Measurements from ENCODE around the gene ABHD6. TPM values are rescaled to one million over a fixed set of nuclear protein-coding genes. Genes with fewer than 3 reads are reported as not detected.
A peak's percentile ranks its signal among the peaks of the same experiment; 100 is the strongest.
"Not testable (repeated sequence)": the region's sequence is repeated elsewhere in the genome, so short reads cannot be mapped to it uniquely, and the experiment has no call there.

The ABHD6 gene
- total and polyA plus RNA-seq, 7 donors: 1.7 to 7.2 (median 5.0) TPM

DNA sequence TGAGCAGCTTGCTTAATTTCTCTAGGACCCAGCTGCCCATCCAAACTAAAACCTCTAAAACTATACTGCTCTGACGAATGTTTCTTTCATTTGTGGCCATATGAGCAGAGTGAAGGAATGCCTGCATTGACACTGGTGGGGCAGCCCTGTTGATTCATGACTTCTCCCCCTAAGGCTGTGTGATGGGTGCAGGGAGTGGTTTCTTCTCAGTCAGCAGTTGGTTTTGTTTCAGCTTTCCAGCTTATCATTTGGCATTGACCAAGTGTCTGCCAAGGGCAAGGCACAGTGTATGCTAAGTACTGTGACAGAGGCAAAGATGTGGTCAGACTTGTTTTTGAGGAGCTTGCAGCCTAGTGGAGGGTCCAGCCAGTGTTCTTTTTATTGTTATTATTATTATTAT, 4.7 kb downstream of the ABHD6 start:
- intact Hi-C loops (cut with DNase I): no loop called here
- H3K36me3 ChIP-seq (ENCODE audit: insufficient read depth in 1 of 2, low read depth in 1 of 2): no peaks in the 10 kb centered on the region
- H3K4me3 ChIP-seq: no peak overlapping the region
- no peak overlapping the region for H3K27ac ChIP-seq
- no peaks in the 10 kb centered on the region for H3K27me3 ChIP-seq (ENCODE audit: insufficient read depth in 3 of 3, low read length in 2 of 3)
- WGBS, 3 donors: 62 to 65% (median 62%) methylated on average over 1 of the region's 1 CpG
- no peaks in the 10 kb centered on the region for H3K9me3 ChIP-seq
- peaks cover 7% of the 10 kb centered on the region for H3K4me1 ChIP-seq
- no peak for DNase-seq
- TF ChIP-seq, protein P1, sequence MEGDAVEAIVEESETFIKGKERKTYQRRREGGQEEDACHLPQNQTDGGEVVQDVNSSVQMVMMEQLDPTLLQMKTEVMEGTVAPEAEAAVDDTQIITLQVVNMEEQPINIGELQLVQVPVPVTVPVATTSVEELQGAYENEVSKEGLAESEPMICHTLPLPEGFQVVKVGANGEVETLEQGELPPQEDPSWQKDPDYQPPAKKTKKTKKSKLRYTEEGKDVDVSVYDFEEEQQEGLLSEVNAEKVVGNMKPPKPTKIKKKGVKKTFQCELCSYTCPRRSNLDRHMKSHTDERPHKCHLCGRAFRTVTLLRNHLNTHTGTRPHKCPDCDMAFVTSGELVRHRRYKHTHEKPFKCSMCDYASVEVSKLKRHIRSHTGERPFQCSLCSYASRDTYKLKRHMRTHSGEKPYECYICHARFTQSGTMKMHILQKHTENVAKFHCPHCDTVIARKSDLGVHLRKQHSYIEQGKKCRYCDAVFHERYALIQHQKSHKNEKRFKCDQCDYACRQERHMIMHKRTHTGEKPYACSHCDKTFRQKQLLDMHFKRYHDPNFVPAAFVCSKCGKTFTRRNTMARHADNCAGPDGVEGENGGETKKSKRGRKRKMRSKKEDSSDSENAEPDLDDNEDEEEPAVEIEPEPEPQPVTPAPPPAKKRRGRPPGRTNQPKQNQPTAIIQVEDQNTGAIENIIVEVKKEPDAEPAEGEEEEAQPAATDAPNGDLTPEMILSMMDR (IDR thresholded peaks at IDR 0.05): no peak
- no peak for ATAC-seq

DNA sequence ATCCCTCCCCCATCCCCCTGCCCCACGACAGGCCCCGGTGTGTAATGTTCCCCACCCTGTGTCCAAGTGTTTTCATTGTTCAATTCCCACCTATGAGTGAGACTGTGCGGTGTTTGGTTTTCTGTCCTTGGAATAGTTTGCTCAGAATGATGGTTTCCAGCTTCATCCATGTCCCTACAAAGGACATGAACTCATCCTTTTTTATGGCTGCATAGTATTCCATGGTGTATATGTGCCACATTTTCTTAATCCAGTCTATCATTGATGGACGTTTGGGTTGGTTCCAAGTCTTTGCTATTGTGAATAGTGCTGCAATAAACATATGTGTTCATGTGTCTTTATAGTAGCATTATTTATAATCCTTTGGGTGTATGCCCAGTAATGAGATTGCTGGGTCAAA, 5.3 kb downstream of the ABHD6 start:
- DNase-seq; H3K4me3 ChIP-seq; ATAC-seq; H3K4me1 ChIP-seq; H3K9me3 ChIP-seq; H3K36me3 ChIP-seq (ENCODE audit: insufficient read depth in 1 of 2, low read depth in 1 of 2); intact Hi-C loops (cut with DNase I); H3K27ac ChIP-seq; H3K27me3 ChIP-seq (ENCODE audit: insufficient read depth in 3 of 3, low read length in 2 of 3): not testable (repeated sequence)
- WGBS, 3 donors: 74 to 85% (median 83%) methylated on average over 4 of the region's 4 CpGs

GRCh38 chr3:58243976-58244585, 6.5 kb downstream of the ABHD6 start:
- H3K4me1 ChIP-seq: no peaks in the 10 kb centered on the region
- H3K27me3 ChIP-seq (ENCODE audit: insufficient read depth in 3 of 3, low read length in 2 of 3): no peaks in the 10 kb centered on the region
- 89 to 91% (median 91%) methylated on average over 6 of the region's 6 CpGs for WGBS, 3 donors
- ATAC-seq (no peak), DNase-seq (no peak)
- H3K36me3 ChIP-seq (ENCODE audit: insufficient read depth in 1 of 2, low read depth in 1 of 2): no peaks in the 10 kb centered on the region
- TF ChIP-seq, protein P1 (IDR thresholded peaks at IDR 0.05): no peak
- intact Hi-C loops (cut with DNase I): no loop called here
- no peak overlapping the region for H3K27ac ChIP-seq
- H3K9me3 ChIP-seq: no peaks in the 10 kb centered on the region
- no peak overlapping the region for H3K4me3 ChIP-seq

GRCh38 chr3:58246148-58247047, 8.8 kb downstream of the ABHD6 start:
- Histone ChIP-seq H3K27me3 (ENCODE audit: insufficient read depth in 3 of 3, low read length in 2 of 3) (no peaks in the 10 kb centered on the region), H3K36me3 (ENCODE audit: insufficient read depth in 1 of 2, low read depth in 1 of 2) (no peaks in the 10 kb centered on the region), H3K4me3 (no peak overlapping the region), H3K27ac (no peak overlapping the region), H3K4me1 (no peaks in the 10 kb centered on the region), H3K9me3 (no peaks in the 10 kb centered on the region)
- WGBS, 3 donors: 69 to 83% (median 73%) methylated on average over 8 of the region's 8 CpGs
- TF ChIP-seq, protein P1 (IDR thresholded peaks at IDR 0.05): no peak
- no peak for DNase-seq
- intact Hi-C loops (cut with DNase I): no loop called here
- peak in 2 of 4 donors; percentile 64 to 75 for ATAC-seq

DNA sequence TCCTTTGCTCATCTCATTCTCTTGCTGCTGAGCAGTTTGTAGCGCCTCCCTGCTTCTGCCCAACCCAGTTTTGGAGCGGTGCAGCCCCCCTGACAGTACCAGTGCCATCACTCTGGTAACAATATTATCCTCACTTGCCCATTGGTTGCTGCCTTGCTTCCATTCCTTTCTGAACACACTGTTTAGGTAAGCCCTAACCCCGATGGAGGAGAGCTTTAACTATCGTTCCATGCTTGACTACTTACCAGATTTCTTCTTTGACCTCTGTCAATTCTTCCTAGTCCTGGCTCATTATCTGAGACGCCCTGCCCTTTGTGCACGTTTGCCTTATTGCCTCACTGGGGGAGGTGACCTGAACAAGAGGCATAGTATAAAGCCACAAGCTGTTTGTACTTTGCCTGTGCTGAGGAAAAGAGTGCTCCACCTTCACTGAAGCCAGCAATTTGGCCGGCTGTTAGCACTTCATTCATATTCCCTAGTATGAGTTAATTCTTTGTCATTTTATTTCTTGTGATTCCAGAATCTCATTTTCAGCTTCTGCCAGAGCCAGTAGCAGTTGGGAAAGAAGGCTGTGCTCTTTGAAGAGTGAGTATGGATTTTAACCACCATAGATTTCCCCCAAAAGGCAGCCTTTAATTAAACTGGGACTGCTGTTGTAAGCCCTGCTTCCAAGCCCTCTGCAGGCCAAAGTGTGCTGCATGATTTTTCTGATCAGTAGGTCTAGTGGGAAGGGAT, 11.9 kb downstream of the ABHD6 start:
- no peak overlapping the region for H3K27ac ChIP-seq
- TF ChIP-seq, protein P1 (IDR thresholded peaks at IDR 0.05): no peak
- no peak overlapping the region for H3K4me3 ChIP-seq
- intact Hi-C loops (cut with DNase I): no loop called here
- H3K36me3 ChIP-seq (ENCODE audit: insufficient read depth in 1 of 2, low read depth in 1 of 2): no peaks in the 10 kb centered on the region
- no peak for DNase-seq
- 57 to 63% (median 60%) methylated on average over 7 of the region's 7 CpGs for WGBS, 3 donors
- H3K27me3 ChIP-seq (ENCODE audit: insufficient read depth in 3 of 3, low read length in 2 of 3): no peaks in the 10 kb centered on the region
- no peaks in the 10 kb centered on the region for H3K4me1 ChIP-seq
- no peak for ATAC-seq
- no peaks in the 10 kb centered on the region for H3K9me3 ChIP-seq
